H1 (cell line): ENCODE measurements around the gene ACVR1. TPM values are rescaled to one million over a fixed set of nuclear protein-coding genes. Genes with fewer than 3 reads are reported as not detected.

Source experiments
- CTCF ChIA-PET: fragments of 300-600 bp; sonication (Branson Sonifier 250); formaldehyde crosslinking; loops from one replicate; lab custom pipeline; 2021; ENCODE audit not compliant: partially characterized antibody; lab: Charles Lee
- POLR2A ChIA-PET: fragments of 300-600 bp; sonication (Branson Sonifier 250); formaldehyde crosslinking; loops from one replicate; lab custom pipeline; 2021; ENCODE audit warnings: inconsistent platforms; ENCODE audit not compliant: partially characterized antibody; lab: Charles Lee
- DNase-seq, 2 experiments: peaks; one replicate each; pipeline versions ENCODE4 v3.0.0 to v3.0.0-alpha.2; 2010 to 2022; ENCODE audit warnings: low spot score in 2 of 2, low read depth in 1 of 2, mixed read lengths in 1 of 2
- FAIRE-seq: peaks from 2 replicates; lab custom pipeline; 2011; peaks lifted over from hg19 to GRCh38; lab: Jason Lieb, UNC
- H2AFZ ChIP-seq: 2 replicates; pipeline ENCODE4 v1.8.1; 2012; ENCODE audit warnings: low read length, inconsistent platforms
- H2AK5ac ChIP-seq: 2 replicates; pipeline ENCODE4 v1.6.1; 2013; ENCODE audit warnings: low read depth, low read length
- H2BK120ac ChIP-seq: replicated peaks from 2 replicates; pipeline ENCODE3; 2013; ENCODE audit warnings: low read depth, low read length, inconsistent platforms
- H2BK12ac ChIP-seq: 2 replicates; pipeline ENCODE4 v1.6.1; 2013; ENCODE audit warnings: low read depth, low read length
- H2BK15ac ChIP-seq: 2 replicates; pipeline ENCODE4 v1.6.1; 2013; ENCODE audit warnings: low read length
- H2BK20ac ChIP-seq: 2 replicates; pipeline ENCODE4 v1.6.1; 2013; ENCODE audit warnings: low read length
- H2BK5ac ChIP-seq: 2 replicates; pipeline ENCODE4 v1.6.1; 2013; ENCODE audit warnings: low read depth, low read length
- H3K14ac ChIP-seq: 2 replicates; pipeline ENCODE4 v1.6.1; 2013; ENCODE audit warnings: inconsistent platforms; ENCODE audit not compliant: insufficient read length
- H3K18ac ChIP-seq: 2 replicates; pipeline ENCODE4 v1.6.1; 2013; ENCODE audit warnings: low read length; ENCODE audit errors: extremely low read depth
- H3K23ac ChIP-seq: 2 replicates; pipeline ENCODE4 v1.6.1; 2013; ENCODE audit warnings: inconsistent platforms; ENCODE audit not compliant: insufficient read length
- H3K23me2 ChIP-seq: 2 replicates; pipeline ENCODE4 v1.6.1; 2013; ENCODE audit warnings: low read depth, low read length
- H3K27ac ChIP-seq: 2 replicates; pipeline ENCODE4 v1.6.1; 2011; ENCODE audit warnings: low read depth, low read length, inconsistent platforms
- H3K27me3 ChIP-seq, 4 experiments: replicated peaks in 1 of 4; 1 replicate in 1 of 4; 2 replicates in 3 of 4; pipeline versions ENCODE4 v1.6.1 to v1.8.1; 2011 to 2013; ENCODE audit warnings: low read length in 3 of 4, mild to moderate bottlenecking in 3 of 4, inconsistent platforms in 2 of 4, mixed read lengths in 2 of 4, moderate library complexity in 1 of 4; ENCODE audit not compliant: control insufficient read depth in 3 of 4, insufficient read depth in 3 of 4; ENCODE audit errors: extremely low read depth in 1 of 4
- H3K36me3 ChIP-seq, 4 experiments: 2 replicates each; pipeline versions ENCODE4 v1.6.1 to v1.8.1; 2011 to 2013; ENCODE audit warnings: mild to moderate bottlenecking in 4 of 4, low read length in 3 of 4, moderate library complexity in 2 of 4, control low read depth in 1 of 4, inconsistent platforms in 1 of 4; ENCODE audit not compliant: insufficient read depth in 4 of 4, control insufficient read depth in 2 of 4
- H3K4ac ChIP-seq: replicated peaks from 2 replicates; pipeline ENCODE3; 2013; ENCODE audit warnings: low read length, low read depth, mixed read lengths, inconsistent platforms; ENCODE audit not compliant: insufficient read length
- H3K4me1 ChIP-seq, 4 experiments: replicated peaks in 1 of 4; 1 replicate in 1 of 4; 2 replicates in 3 of 4; pipeline versions ENCODE4 v1.6.1 to v1.8.1; 2011 to 2013; ENCODE audit warnings: low read length in 3 of 4, inconsistent platforms in 2 of 4, mixed read lengths in 1 of 4; ENCODE audit not compliant: insufficient read depth in 4 of 4, control insufficient read depth in 3 of 4
- H3K4me2 ChIP-seq, 2 experiments: 2 replicates each; pipeline versions ENCODE4 v1.6.1 to v1.8.1; 2011 to 2013; ENCODE audit warnings: low read depth in 2 of 2, low read length in 2 of 2, control low read depth in 1 of 2, inconsistent platforms in 1 of 2, mild to moderate bottlenecking in 1 of 2; ENCODE audit not compliant: insufficient read depth in 1 of 2
- H3K4me3 ChIP-seq, 4 experiments: fragments of 200-600, 300-600 bp in 1 of 4; sonication (generic), shearing (Covaris generic), sonication (Bioruptor Twin) in 1 of 4; 2 replicates each; pipeline versions ENCODE4 v1.5.1 to v1.8.1; 2011 to 2016; ENCODE audit warnings: low read length in 4 of 4, low read depth in 3 of 4, control low read depth in 2 of 4, inconsistent platforms in 2 of 4, mild to moderate bottlenecking in 2 of 4, mixed read lengths in 1 of 4, moderate library complexity in 1 of 4; ENCODE audit not compliant: insufficient read depth in 2 of 4; ENCODE audit errors: extremely low read depth in 1 of 4
- H3K56ac ChIP-seq: replicated peaks from 2 replicates; pipeline ENCODE3; 2013; ENCODE audit warnings: low read depth, mild to moderate bottlenecking, mixed read lengths, low read length, inconsistent platforms; ENCODE audit not compliant: insufficient read length
- H3K79me1 ChIP-seq: 2 replicates; pipeline ENCODE4 v1.6.1; 2013; ENCODE audit warnings: low read depth, low read length, control low read depth
- H3K79me2 ChIP-seq, 2 experiments: 2 replicates each; pipeline versions ENCODE4 v1.6.1 to v1.8.1; 2012 to 2013; ENCODE audit warnings: low read length in 2 of 2, mild to moderate bottlenecking in 2 of 2, inconsistent platforms in 1 of 2; ENCODE audit not compliant: insufficient read depth in 2 of 2, control insufficient read depth in 1 of 2
- H3K9ac ChIP-seq, 4 experiments: replicated peaks in 1 of 4; 1 replicate in 1 of 4; 2 replicates in 3 of 4; pipeline versions ENCODE4 v1.6.1 to v1.8.1; 2011 to 2013; ENCODE audit warnings: low read depth in 3 of 4, low read length in 3 of 4, control low read depth in 2 of 4, mild to moderate bottlenecking in 2 of 4, moderate library complexity in 2 of 4, inconsistent platforms in 1 of 4; ENCODE audit errors: extremely low read depth in 1 of 4
- H3K9me3 ChIP-seq, 2 experiments: 2 replicates each; pipeline versions ENCODE4 v1.6.1 to v1.8.1; 2012 to 2013; ENCODE audit warnings: mild to moderate bottlenecking in 2 of 2, moderate library complexity in 2 of 2, control low read depth in 1 of 2, inconsistent platforms in 1 of 2, low read depth in 1 of 2, low read length in 1 of 2, mixed read lengths in 1 of 2; ENCODE audit not compliant: insufficient read depth in 2 of 2
- H4K20me1 ChIP-seq, 2 experiments: replicated peaks in 1 of 2; 2 replicates each; pipeline versions ENCODE3 to v1.8.1; 2011 to 2013; ENCODE audit warnings: inconsistent platforms in 2 of 2, low read length in 2 of 2, mild to moderate bottlenecking in 1 of 2; ENCODE audit not compliant: insufficient read depth in 2 of 2, control insufficient read depth in 1 of 2
- H4K5ac ChIP-seq: 2 replicates; pipeline ENCODE4 v1.6.1; 2013; ENCODE audit warnings: low read length, low read depth, mixed read lengths, inconsistent platforms; ENCODE audit not compliant: insufficient read length
- H4K8ac ChIP-seq: 2 replicates; pipeline ENCODE4 v1.8.0; 2013; ENCODE audit warnings: mild to moderate bottlenecking, moderate library complexity, low read length, inconsistent platforms; ENCODE audit not compliant: insufficient read depth; ENCODE audit errors: extremely low read depth
- H4K91ac ChIP-seq: replicated peaks from 2 replicates; pipeline ENCODE3; 2013; ENCODE audit warnings: low read length, mixed read lengths, inconsistent platforms; ENCODE audit not compliant: insufficient read length
- BRCA1 ChIP-seq: IDR thresholded peaks from 2 replicates; pipeline ENCODE4 v1.6.1; 2012; ENCODE audit warnings: low read depth, low read length, improper control_type of control experiment
- CEBPB ChIP-seq: IDR thresholded peaks from 2 replicates; pipeline ENCODE4 v1.6.1; 2012; ENCODE audit warnings: low read depth, low read length
- FOSL1 ChIP-seq: IDR thresholded peaks from 2 replicates; pipeline ENCODE4 v1.6.1; 2011; ENCODE audit warnings: mild to moderate bottlenecking, low read depth, low read length, moderate library complexity; ENCODE audit not compliant: insufficient read depth
- HDAC2 ChIP-seq, 2 experiments: fragments of 300-600 bp in 1 of 2; sonication (generic) in 1 of 2; IDR thresholded peaks; 2 replicates each; pipeline ENCODE4 v1.6.1; 2011 to 2012; ENCODE audit warnings: low read depth in 2 of 2, low read length in 2 of 2, mild to moderate bottlenecking in 2 of 2, moderate library complexity in 2 of 2, borderline replicate concordance in 1 of 2, inconsistent platforms in 1 of 2
- KDM4A ChIP-seq: IDR thresholded peaks from one replicate; pipeline ENCODE4 v1.7.1; 2012; ENCODE audit warnings: low read depth, mild to moderate bottlenecking, moderate library complexity, low read length, inconsistent platforms; ENCODE audit not compliant: severe bottlenecking
- KDM5A ChIP-seq: fragments of 200-600 bp; IDR thresholded peaks from 2 replicates; pipeline ENCODE4 v1.7.1; 2012; ENCODE audit warnings: mild to moderate bottlenecking, low read length, inconsistent platforms, mixed read lengths
- POLR2AphosphoS5 ChIP-seq: IDR thresholded peaks from 2 replicates; pipeline ENCODE4 v1.6.1; 2011; ENCODE audit warnings: low read depth, low read length
- RBBP5 ChIP-seq: IDR thresholded peaks from 2 replicates; pipeline ENCODE4 v1.7.1; 2012; ENCODE audit warnings: low read depth, mild to moderate bottlenecking, inconsistent platforms, low read length, moderate library complexity, borderline replicate concordance
- ZNF274 ChIP-seq: IDR thresholded peaks from 2 replicates; pipeline ENCODE4 v1.7.0; 2012; ENCODE audit warnings: low read length, borderline replicate concordance; ENCODE audit errors: extremely low read depth
- WGBS, 2 experiments: shearing (Covaris generic) in 1 of 2; methylation state at CpG; one replicate each; pipeline versions ENCODE4 v1.1.6 to v1.1.7; 2013 to 2015; ENCODE audit warnings: low lambda C conversion rate in 2 of 2, mixed read lengths in 2 of 2, inconsistent platforms in 1 of 2, low coverage in 1 of 2, missing lambda C conversion rate in 1 of 2; ENCODE audit not compliant: insufficient replicate concordance in 2 of 2, insufficient coverage in 1 of 2, insufficient read length in 1 of 2; ENCODE audit errors: extremely low coverage in 1 of 2, missing lambda C conversion rate in 1 of 2; 5-methylcytosine and 5-hydroxymethylcytosine counted together
- polyA plus RNA-seq, 7 experiments: library from polyadenylated mRNA; depleted of rRNA in 3 of 7; stranded (reverse) in 5 of 7; unstranded in 2 of 7; fragments of >200 nt in 5 of 7; fragments of 200-250 nt in 2 of 7; gene quantifications; 1 replicate in 5 of 7; 2 replicates in 1 of 7; 4 replicates in 1 of 7; pipeline versions ENCODE4 v1.2.1 to v1.2.3, GENCODE V29; 2011 to 2013; ENCODE audit warnings: missing spikeins in 2 of 7, mixed read lengths in 2 of 7
- total RNA-seq: library from RNA; stranded (reverse); fragmentation: NEBNext Ultra II Directional; extraction: Animal tissue kit (Norgen Biotek cat#: 25700); gene quantifications from 2 replicates; pipeline ENCODE4 v1.2.1, GENCODE V29; 2021
- TF ChIP-seq, protein P1 (sequence below): IDR thresholded peaks from 2 replicates; pipeline ENCODE4 v1.6.1; 2012; ENCODE audit warnings: inconsistent platforms
- TF ChIP-seq, protein P2 (sequence below): IDR thresholded peaks from 2 replicates; pipeline ENCODE4 v1.6.1; 2011; ENCODE audit warnings: low read depth, mild to moderate bottlenecking, low read length; ENCODE audit not compliant: insufficient read depth
- TF ChIP-seq, protein P3 (sequence below): IDR thresholded peaks from 2 replicates; pipeline ENCODE4 v1.6.1; 2012; ENCODE audit warnings: low read length, inconsistent platforms

ACVR1 gene
- total and polyA plus RNA-seq, 2 of the 8 experiments (the other 6 are each of a cell fraction or from before 2014, with no cell fraction given): 8.5 to 17.7 TPM

DNA sequence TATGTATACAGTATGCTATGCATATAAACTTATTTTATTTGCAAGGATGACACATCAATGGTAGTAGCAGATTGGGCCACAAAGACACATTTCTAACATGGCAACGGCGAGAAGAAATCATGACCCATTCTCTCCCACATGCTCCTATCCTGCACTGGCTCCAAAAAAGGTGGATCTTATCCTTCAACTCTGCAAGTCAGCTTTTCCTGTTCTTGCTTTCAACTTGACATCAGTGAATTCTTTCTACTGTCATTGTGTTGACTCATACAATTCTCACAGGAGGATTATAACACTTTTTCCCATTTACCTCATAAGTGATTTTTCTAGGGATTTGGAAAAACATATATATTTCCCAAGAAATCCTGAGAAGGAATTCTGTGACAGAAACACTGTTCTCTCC is 53.1 kb downstream of the ACVR1 start:
- no peak overlapping the region for H2BK20ac ChIP-seq
- ChIA-PET POLR2A (no interaction called here), CTCF (no interaction called here)
- no peak overlapping the region for H4K5ac ChIP-seq
- H3K23ac ChIP-seq: no peak overlapping the region
- H2BK120ac ChIP-seq: no peak overlapping the region
- no peaks in the 10 kb centered on the region for H3K27me3 ChIP-seq
- no peaks in the 10 kb centered on the region for H3K23me2 ChIP-seq
- no peak overlapping the region for H2BK15ac ChIP-seq
- WGBS, 2 experiments: 95% methylated on average over 2 of the region's 2 CpGs; no CpG with 5 or more reads in 1 of the 2 experiments
- H3K18ac ChIP-seq: no peak overlapping the region
- H2AFZ ChIP-seq: no peak overlapping the region
- H3K56ac ChIP-seq: no peak overlapping the region
- no peak overlapping the region for H3K4ac ChIP-seq
- H3K4me1 ChIP-seq: 0 out of 7 replicates have a peak, but pooled peaks cover 0 to 4% (median 0%) of the 10 kb centered on the region in 4 experiments
- no peak overlapping the region for H3K9ac ChIP-seq
- H4K20me1 ChIP-seq: no peaks in the 10 kb centered on the region
- no peak overlapping the region for H3K14ac ChIP-seq
- DNase-seq (no peak), FAIRE-seq (no peak)
- no peak overlapping the region for H2AK5ac ChIP-seq
- H2BK12ac ChIP-seq: no peak overlapping the region
- no peaks in the 10 kb centered on the region for H3K79me2 ChIP-seq
- no peak overlapping the region for H3K4me2 ChIP-seq
- H2BK5ac ChIP-seq: no peak overlapping the region
- H4K91ac ChIP-seq: no peak overlapping the region
- H3K4me3 ChIP-seq: no peak overlapping the region
- H3K9me3 ChIP-seq: no peaks in the 10 kb centered on the region
- H4K8ac ChIP-seq: no peak overlapping the region
- H3K79me1 ChIP-seq: no peaks in the 10 kb centered on the region; the same call in 1 of the 2 replicates
- no peaks in the 10 kb centered on the region for H3K36me3 ChIP-seq
- no peak overlapping the region for H3K27ac ChIP-seq
- TF ChIP-seq HDAC2 (IDR thresholded peaks at IDR 0.05; ENCODE audit: borderline replicate concordance in 1 of 2, low read depth in 2 of 2, low read length in 2 of 2) (no peak), ZNF274 (no peak), KDM5A (no peak), POLR2AphosphoS5 (no peak), FOSL1 (no peak), RBBP5 (no peak), CEBPB (no peak), BRCA1 (no peak), KDM4A (no peak)
- TF ChIP-seq, protein P1, sequence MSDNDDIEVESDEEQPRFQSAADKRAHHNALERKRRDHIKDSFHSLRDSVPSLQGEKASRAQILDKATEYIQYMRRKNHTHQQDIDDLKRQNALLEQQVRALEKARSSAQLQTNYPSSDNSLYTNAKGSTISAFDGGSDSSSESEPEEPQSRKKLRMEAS: no peak
- TF ChIP-seq, protein P2, sequence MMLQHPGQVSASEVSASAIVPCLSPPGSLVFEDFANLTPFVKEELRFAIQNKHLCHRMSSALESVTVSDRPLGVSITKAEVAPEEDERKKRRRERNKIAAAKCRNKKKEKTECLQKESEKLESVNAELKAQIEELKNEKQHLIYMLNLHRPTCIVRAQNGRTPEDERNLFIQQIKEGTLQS: no peak
- TF ChIP-seq, protein P3, sequence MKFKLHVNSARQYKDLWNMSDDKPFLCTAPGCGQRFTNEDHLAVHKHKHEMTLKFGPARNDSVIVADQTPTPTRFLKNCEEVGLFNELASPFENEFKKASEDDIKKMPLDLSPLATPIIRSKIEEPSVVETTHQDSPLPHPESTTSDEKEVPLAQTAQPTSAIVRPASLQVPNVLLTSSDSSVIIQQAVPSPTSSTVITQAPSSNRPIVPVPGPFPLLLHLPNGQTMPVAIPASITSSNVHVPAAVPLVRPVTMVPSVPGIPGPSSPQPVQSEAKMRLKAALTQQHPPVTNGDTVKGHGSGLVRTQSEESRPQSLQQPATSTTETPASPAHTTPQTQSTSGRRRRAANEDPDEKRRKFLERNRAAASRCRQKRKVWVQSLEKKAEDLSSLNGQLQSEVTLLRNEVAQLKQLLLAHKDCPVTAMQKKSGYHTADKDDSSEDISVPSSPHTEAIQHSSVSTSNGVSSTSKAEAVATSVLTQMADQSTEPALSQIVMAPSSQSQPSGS: no peak
